Transverse colon (tissue), 4 donors: ENCODE measurements around the gene FAN1. TPM values are rescaled to one million over a fixed set of nuclear protein-coding genes. Genes with fewer than 3 reads are reported as not detected.
"Not testable (repeated sequence)": the region's sequence is repeated elsewhere in the genome, so short reads cannot be mapped to it uniquely, and the experiment has no call there.

Experiments
- DNase-seq: peaks from one replicate; pipeline ENCODE4 v3.0.0-alpha.2; 2019
- H3K27ac ChIP-seq, 4 donors: fragments of 200-600 bp; sonication (generic); 2 replicates each; pipeline ENCODE4 v1.5.1; 2016 to 2018; ENCODE audit warnings: inconsistent platforms in 4 of 4
- H3K27me3 ChIP-seq: fragments of 200-600 bp; sonication (generic); 2 replicates; pipeline ENCODE4 v1.5.1; 2017; ENCODE audit warnings: inconsistent platforms
- H3K36me3 ChIP-seq, 4 donors: fragments of 200-600 bp; sonication (generic); 2 replicates each; pipeline ENCODE4 v1.5.1; 2017 to 2019; ENCODE audit warnings: inconsistent platforms in 4 of 4
- H3K4me1 ChIP-seq, 4 donors: fragments of 200-600 bp; sonication (generic); 2 replicates each; pipeline ENCODE4 v1.5.1; 2017 to 2020; ENCODE audit warnings: inconsistent platforms in 4 of 4
- H3K4me3 ChIP-seq, 4 donors: fragments of 200-600 bp; sonication (generic); 1 replicate in 1 of 4; 2 replicates in 3 of 4; pipeline versions ENCODE4 v1.5.1 to v1.6.1; 2017 to 2019; ENCODE audit warnings: inconsistent platforms in 4 of 4
- H3K9me3 ChIP-seq, 2 donors: fragments of 200-600 bp; sonication (generic); 2 replicates each; pipeline ENCODE4 v1.5.1; 2017 to 2019; ENCODE audit warnings: inconsistent platforms in 2 of 2
- EP300 ChIP-seq: sonication (generic); formaldehyde crosslinking; IDR thresholded peaks from one replicate; pipeline ENCODE4 v1.6.1; 2017; ENCODE audit warnings: antibody characterized with exemption, low read depth
- POLR2A ChIP-seq: fragments of 450-650 bp; IDR thresholded peaks from one replicate; pipeline ENCODE4 v1.6.1; 2016; ENCODE audit warnings: antibody characterized with exemption, mild to moderate bottlenecking, moderate library complexity
- POLR2AphosphoS5 ChIP-seq, 3 donors: sonication (generic); formaldehyde crosslinking; IDR thresholded peaks; one replicate each; pipeline ENCODE4 v1.6.1; 2016; ENCODE audit warnings: antibody characterized with exemption in 3 of 3
- WGBS, 2 donors: methylation state at CpG; one replicate each; pipeline ENCODE4 v1.1.5; 2018; ENCODE audit warnings: low coverage in 1 of 2; 5-methylcytosine and 5-hydroxymethylcytosine counted together
- in situ Hi-C, 4 donors: fragments of 200-750 bp; cut with MboI; loops; one replicate each; pipeline versions ENCODE4 v1.15.0 to v1.15.1; 2017; ENCODE audit warnings: low sequenced_read_pairs in 3 of 4, low pct_ligation_motif_present in 1 of 4, low pct_unique_long_range_greater_than_20kb in 1 of 4
- intact Hi-C: fragments of 100-400 bp; cut with DNase I; formaldehyde crosslinking; loops from one replicate; pipeline ENCODE4 v1.15.1; 2023; ENCODE audit warnings: low total_unique reads
- total RNA-seq, 4 donors: library from RNA; depleted of rRNA; stranded (reverse); fragments of >200 nt; gene quantifications; one replicate each; pipeline ENCODE4 v1.1.0, GENCODE V29; 2016
- TF ChIP-seq, protein P1 (sequence below), 5 experiments: fragments of 200-600 bp in 3 of 5; fragments of 450-650 bp in 2 of 5; sonication (generic) in 3 of 5; IDR thresholded peaks; 1 replicate in 2 of 5; 2 replicates in 3 of 5; pipeline ENCODE4 v1.5.1; 2016 to 2017; ENCODE audit warnings: antibody characterized with exemption in 5 of 5, inconsistent platforms in 3 of 5, mild to moderate bottlenecking in 2 of 5, moderate library complexity in 1 of 5

The FAN1 gene
- total RNA-seq, 4 donors from 2014 or later: 8.6 to 34.8 (median 16.9) TPM

DNA sequence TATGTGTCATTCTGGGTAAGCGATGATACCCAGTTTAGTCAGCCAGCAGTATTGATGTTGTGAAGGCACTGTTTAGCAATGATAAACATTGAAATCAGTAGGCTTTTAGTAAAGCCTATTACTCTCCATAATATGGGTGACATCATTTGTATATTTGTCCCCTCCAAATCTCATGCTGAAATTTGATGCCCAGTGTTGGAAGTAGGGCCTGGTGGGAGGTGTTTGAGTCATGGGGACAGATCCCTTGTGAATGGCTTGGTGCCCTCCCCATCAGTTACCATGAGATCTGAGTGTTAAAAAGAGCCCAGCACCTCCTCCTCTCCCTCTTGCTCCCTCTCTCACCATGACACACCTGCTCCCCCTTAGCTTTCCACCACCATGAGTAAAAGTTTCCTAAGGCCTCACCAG, 31.4 kb upstream of the FAN1 start:
- Histone ChIP-seq H3K27ac (no peak overlapping the region), H3K4me1 (peaks cover 0 to 5% (median 0%) of the 10 kb centered on the region in 4 donors), H3K9me3 (no peaks in the 10 kb centered on the region), H3K4me3 (no peak overlapping the region), H3K27me3 (no peaks in the 10 kb centered on the region), H3K36me3 (no peaks in the 10 kb centered on the region)
- intact Hi-C loops: no loop called here
- TF ChIP-seq, protein P1, sequence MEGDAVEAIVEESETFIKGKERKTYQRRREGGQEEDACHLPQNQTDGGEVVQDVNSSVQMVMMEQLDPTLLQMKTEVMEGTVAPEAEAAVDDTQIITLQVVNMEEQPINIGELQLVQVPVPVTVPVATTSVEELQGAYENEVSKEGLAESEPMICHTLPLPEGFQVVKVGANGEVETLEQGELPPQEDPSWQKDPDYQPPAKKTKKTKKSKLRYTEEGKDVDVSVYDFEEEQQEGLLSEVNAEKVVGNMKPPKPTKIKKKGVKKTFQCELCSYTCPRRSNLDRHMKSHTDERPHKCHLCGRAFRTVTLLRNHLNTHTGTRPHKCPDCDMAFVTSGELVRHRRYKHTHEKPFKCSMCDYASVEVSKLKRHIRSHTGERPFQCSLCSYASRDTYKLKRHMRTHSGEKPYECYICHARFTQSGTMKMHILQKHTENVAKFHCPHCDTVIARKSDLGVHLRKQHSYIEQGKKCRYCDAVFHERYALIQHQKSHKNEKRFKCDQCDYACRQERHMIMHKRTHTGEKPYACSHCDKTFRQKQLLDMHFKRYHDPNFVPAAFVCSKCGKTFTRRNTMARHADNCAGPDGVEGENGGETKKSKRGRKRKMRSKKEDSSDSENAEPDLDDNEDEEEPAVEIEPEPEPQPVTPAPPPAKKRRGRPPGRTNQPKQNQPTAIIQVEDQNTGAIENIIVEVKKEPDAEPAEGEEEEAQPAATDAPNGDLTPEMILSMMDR (IDR thresholded peaks at IDR 0.05): no peak
- TF ChIP-seq POLR2A (no peak), EP300 (no peak), POLR2AphosphoS5 (IDR thresholded peaks at IDR 0.05) (no peak)
- 71 to 73% methylated on average over 1 of the region's 1 CpG for WGBS, 2 donors
- no peak for DNase-seq
- in situ Hi-C loops: no loop called here

DNA sequence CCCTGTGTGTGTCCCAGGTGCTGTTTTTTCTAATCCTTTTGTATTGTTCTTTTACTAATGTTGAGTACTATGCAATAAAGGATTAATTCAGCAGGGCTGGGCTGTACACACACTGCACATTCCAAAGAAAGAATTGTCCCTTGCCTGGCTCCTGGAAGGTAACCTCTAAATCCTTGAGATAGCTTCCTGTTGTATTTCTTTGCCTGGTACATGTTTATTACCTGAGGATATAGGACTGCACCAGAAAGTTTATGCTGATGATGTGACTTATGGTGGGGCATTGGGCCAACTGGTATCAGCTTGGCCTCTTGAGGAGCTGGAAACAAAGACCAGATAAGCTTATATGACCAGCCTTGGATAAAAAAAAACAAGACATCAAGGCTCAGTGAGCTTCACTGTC, 26.6 kb upstream of the FAN1 start:
- peaks cover 0 to 5% (median 0%) of the 10 kb centered on the region in 4 donors for H3K4me1 ChIP-seq
- intact Hi-C loops (no loop called here), in situ Hi-C loops (loop anchor here in 2 of 4 donors (25.0 kb wide), 1 partner anchor 260 kb away; no protein-coding TSS in a partner anchor)
- no peaks in the 10 kb centered on the region for H3K9me3 ChIP-seq
- no peak overlapping the region for H3K27ac ChIP-seq
- no peaks in the 10 kb centered on the region for H3K27me3 ChIP-seq
- TF ChIP-seq, protein P1 (IDR thresholded peaks at IDR 0.05): no peak
- no peak for TF ChIP-seq EP300
- TF ChIP-seq POLR2AphosphoS5 (IDR thresholded peaks at IDR 0.05): no peak
- TF ChIP-seq POLR2A: no peak
- peak; percentile 23 for DNase-seq
- H3K4me3 ChIP-seq: no peak overlapping the region
- H3K36me3 ChIP-seq: no peaks in the 10 kb centered on the region

DNA sequence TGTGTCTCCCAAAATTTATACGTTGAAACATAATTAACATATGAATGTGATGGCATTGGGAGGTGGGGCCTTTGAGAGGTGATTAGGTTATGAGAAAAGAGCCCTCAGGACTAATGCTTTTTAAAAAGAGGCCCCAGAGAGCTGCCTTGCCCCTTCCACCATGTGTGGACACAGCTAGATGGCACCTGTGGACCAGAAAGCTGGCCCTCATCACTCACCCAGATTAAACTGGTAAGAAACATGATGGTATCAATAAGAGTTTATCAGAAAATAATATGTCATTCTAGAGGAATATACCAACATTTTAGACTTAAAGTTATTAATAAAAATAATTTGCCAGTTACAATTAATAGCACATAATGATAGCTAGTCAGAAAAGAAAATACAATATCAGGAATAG, 25.2 kb upstream of the FAN1 start:
- H3K36me3 ChIP-seq: no peaks in the 10 kb centered on the region
- WGBS, 2 donors: 74% methylated on average over 1 of the region's 1 CpG; no CpG with 5 or more reads in 1 of the 2 donors
- no peak for TF ChIP-seq POLR2AphosphoS5 (IDR thresholded peaks at IDR 0.05)
- no peak for TF ChIP-seq EP300
- TF ChIP-seq, protein P1 (IDR thresholded peaks at IDR 0.05): no peak
- no peak for TF ChIP-seq POLR2A
- H3K4me3 ChIP-seq: no peak overlapping the region
- no peaks in the 10 kb centered on the region for H3K9me3 ChIP-seq
- peaks cover 0 to 5% (median 0%) of the 10 kb centered on the region in 4 donors for H3K4me1 ChIP-seq
- intact Hi-C loops: no loop called here
- no peak for DNase-seq
- no peaks in the 10 kb centered on the region for H3K27me3 ChIP-seq
- in situ Hi-C loops: loop anchor here in 2 of 4 donors (25.0 kb wide), 1 partner anchor 259 kb away; no protein-coding TSS in a partner anchor
- H3K27ac ChIP-seq: no peak overlapping the region

DNA sequence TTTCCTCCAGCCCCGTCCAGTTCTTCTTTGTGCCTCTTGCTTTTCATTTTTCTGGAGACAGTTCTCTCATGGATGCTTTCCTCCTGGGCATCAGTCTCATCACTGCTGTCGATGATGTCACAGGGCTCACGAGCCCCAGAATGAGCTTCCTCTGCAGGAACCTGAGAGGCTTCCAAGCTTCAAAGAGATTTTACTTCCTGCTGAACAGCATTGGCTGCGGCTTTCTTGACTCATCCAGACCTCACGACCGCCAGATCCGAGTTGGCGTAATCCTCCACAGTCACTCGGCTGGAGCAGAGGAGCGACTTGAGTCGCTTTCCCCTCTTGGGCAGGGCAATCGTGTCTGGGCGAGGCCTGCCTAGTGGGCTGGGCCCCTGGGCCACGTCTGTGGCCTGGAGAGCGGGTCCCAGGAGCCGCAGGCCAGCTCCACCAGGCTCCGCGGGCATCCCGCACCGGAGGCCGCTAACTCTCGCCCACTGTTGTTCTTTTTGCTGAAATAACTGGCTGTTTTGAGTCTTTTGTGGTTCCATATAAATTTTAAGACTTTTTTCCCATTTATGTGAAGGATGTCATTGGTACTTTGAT, 20.8 kb upstream of the FAN1 start:
- Histone ChIP-seq H3K36me3 (no peaks in the 10 kb centered on the region), H3K4me3 (no peak overlapping the region), H3K9me3 (no peaks in the 10 kb centered on the region), H3K27ac (no peak overlapping the region), H3K4me1 (no peaks in the 10 kb centered on the region), H3K27me3 (no peaks in the 10 kb centered on the region)
- no peak for DNase-seq
- WGBS, 2 donors: 82 to 89% methylated on average over 7 to 22 of the region's 22 CpGs
- TF ChIP-seq EP300: no peak
- no peak for TF ChIP-seq POLR2A
- TF ChIP-seq, protein P1 (IDR thresholded peaks at IDR 0.05): no peak
- no peak for TF ChIP-seq POLR2AphosphoS5 (IDR thresholded peaks at IDR 0.05)
- intact Hi-C loops: no loop called here
- in situ Hi-C loops: loop anchor here in 2 of 4 donors (25.0 kb wide), 1 partner anchor 254 kb away; no protein-coding TSS in a partner anchor

DNA sequence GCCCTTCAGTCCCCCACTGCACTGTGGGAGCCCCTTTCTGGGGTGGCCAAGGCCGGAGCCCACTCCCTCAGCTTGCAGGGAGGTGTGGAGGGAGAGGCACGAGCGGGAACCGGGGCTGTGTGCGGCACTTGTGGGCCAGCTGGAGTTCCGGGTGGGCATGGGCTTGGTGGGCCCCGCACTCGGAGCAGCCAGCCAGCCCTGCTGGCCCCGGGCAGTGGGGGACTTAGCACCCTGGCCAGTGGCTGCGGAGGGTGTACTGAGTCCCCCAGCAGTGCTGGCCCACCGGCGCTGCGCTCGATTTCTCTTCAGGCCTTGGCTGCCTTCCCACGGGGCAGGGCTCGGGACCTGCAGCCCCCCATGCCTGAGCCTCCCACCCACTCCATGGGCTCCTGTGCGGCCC, 20.0 kb upstream of the FAN1 start:
- H3K4me3 ChIP-seq, H3K4me1 ChIP-seq, H3K27me3 ChIP-seq, H3K27ac ChIP-seq, H3K36me3 ChIP-seq, DNase-seq, H3K9me3 ChIP-seq, intact Hi-C loops: not testable (repeated sequence)
- WGBS, 2 donors: 91% methylated on average over 15 of the region's 17 CpGs; no CpG with 5 or more reads in 1 of the 2 donors
- in situ Hi-C loops: loop anchor here in 2 of 4 donors (25.0 kb wide), 1 partner anchor 254 kb away; no protein-coding TSS in a partner anchor
